GM13977 (cell line): Measurements from ENCODE around the gene GMDS.

Source experiments
- DNase-seq: peaks from one replicate; pipeline ENCODE4 v3.0.0; 2012; ENCODE audit warnings: low spot score
- in situ Hi-C: fragments of 300-500 bp; cut with MboI; formaldehyde crosslinking; loops from one replicate; pipeline ENCODE4 v1.12.0; 2022; ENCODE audit warnings: low sequenced_read_pairs, low pct_unique_long_range_greater_than_20kb, mixed read lengths, inconsistent platforms; ENCODE audit not compliant: unreplicated experiment
- TF ChIP-seq, protein P1 (sequence below): IDR thresholded peaks from 2 replicates; pipeline ENCODE4 v1.5.1; 2012; ENCODE audit warnings: mild to moderate bottlenecking, control low read depth; ENCODE audit not compliant: insufficient read depth; ENCODE audit errors: extremely low read depth, missing control alignments

The GMDS gene

DNA sequence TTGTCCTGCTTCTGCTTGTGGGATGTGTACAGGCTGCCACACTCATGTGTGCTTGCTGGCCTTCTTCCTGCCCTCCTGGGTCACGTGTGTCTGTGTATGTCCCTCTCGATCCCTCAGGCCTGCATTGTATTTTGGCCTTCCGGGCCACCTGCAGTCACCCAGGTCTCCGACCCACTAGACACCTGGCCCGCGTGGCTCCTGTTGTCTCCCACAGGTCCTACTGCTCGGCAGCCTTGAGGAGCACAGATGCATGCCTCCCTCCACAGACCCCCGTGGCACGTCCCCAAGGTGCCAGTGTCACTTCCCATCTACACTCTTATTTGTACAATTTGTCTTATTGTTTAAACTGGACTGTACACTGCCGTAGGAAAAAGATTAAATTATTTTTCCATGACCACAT is 592.6 kb downstream of the GMDS start:
- DNase-seq = no peak
- in situ Hi-C loops = no loop called here
- TF ChIP-seq, protein P1, sequence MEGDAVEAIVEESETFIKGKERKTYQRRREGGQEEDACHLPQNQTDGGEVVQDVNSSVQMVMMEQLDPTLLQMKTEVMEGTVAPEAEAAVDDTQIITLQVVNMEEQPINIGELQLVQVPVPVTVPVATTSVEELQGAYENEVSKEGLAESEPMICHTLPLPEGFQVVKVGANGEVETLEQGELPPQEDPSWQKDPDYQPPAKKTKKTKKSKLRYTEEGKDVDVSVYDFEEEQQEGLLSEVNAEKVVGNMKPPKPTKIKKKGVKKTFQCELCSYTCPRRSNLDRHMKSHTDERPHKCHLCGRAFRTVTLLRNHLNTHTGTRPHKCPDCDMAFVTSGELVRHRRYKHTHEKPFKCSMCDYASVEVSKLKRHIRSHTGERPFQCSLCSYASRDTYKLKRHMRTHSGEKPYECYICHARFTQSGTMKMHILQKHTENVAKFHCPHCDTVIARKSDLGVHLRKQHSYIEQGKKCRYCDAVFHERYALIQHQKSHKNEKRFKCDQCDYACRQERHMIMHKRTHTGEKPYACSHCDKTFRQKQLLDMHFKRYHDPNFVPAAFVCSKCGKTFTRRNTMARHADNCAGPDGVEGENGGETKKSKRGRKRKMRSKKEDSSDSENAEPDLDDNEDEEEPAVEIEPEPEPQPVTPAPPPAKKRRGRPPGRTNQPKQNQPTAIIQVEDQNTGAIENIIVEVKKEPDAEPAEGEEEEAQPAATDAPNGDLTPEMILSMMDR = no peak

DNA sequence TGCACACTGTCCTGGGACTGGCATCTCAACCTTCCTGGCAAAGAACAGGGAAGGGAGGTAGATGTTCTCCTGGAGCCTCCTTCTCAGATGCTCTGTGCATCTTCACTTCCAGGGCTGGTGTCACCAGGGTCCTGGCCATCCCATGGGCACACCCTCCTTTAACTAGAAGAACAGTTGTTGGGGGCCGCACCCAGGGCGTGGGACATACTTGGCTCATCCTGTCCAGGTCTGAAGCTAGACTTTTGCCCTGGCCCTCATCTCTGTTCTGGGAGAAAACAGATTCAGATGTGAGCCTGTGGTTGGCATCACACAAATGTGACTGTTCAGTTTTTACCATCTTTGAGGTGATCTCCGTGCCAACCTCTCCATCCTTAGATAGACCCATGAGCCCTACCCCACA is 594.0 kb downstream of the GMDS start:
- in situ Hi-C loops = no loop called here
- TF ChIP-seq, protein P1 = no peak
- no peak for DNase-seq

DNA sequence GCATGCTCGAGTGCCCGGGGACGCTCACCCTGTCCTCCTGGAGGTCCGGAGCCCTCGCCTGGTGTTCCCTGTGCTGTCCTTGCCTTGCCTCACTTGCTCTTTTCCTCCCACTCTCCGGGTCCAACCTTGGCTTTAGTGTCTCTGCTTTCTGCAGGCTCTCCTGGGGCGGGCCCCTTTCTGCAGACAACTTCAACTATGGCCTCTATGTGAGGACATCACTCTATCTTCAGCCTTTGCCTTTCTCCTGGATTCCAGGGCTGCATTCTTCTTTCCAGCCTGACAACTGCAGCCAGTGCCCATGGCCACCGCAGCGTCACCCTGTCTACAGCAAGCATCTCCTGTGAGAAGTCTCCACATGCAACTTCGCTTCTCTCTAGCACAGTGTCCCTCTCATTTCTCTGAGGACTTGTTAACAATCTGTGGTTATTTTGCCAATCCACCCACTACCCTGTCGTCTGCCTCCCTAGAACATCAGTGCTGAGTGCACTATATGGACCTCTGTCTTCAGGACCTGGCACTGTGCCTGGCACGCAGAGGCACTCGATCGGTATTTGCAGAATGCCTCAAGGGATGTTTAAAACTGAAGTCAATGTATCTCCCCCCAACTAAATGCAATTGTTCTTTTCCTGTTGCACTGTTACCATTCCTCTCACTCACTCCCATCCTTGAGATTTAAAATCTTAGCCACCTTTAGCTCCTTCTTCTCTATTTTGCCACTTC is 599.8 kb downstream of the GMDS start:
- DNase-seq = no peak
- TF ChIP-seq, protein P1 = no peak
- in situ Hi-C loops = no loop called here

DNA sequence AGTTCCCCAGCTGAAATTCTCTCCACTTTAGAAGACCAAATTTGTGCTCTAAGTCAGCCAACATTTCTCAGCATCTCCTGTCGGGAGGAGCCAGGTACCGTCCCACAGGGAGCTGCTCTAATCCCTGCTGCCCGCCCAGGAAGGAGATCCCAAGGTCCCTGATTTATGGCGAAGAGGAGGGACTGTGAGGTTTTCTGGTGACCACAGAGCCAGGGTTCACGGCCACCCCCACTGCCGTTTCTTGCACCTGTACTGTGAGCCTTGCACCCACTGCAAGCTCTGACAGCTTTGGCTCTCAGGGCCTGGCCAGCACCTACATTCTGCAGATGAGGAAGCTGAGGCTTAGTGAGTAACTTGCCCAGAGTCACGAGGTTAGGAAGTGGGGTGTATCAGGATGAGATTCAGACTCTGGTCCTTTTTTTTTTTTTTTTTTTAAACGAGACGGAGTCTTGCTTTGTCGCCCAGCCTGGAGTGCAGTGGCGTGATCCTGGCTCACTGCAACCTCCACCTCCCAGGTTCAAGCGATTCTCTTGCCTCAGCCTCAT is 600.8 kb downstream of the GMDS start:
- in situ Hi-C loops = no loop called here
- DNase-seq = no peak

DNA sequence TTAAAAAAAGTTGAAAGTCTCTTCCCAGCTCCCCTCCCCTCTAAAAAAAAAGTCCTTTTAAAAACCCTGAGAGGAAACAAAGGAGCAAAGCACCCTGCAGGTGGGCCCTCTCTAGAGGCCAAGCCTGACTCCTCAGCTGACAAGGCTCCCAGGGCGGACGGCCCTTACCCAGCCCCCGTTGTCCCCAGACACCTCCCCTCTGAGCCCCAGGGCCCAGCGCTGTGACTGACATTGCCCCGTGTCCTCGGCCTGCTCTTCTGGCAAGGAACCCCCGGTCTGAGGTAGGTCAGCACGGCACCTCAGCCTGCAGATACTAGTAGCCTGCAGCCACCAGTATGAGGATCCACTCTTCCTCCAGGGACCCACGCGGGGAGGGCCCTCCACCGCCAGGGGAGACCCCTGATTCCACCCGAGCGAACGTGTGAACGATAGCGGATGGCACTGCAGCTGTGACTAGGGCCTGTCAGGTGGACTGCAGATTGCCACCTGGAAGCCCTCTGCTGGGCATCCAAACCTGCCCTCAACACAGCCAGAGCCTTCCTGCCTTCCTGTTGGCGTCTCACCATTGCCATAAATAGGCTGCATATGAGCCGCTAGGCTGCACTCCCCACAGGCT is 601.5 kb downstream of the GMDS start:
- in situ Hi-C loops = no loop called here
- DNase-seq = no peak
- TF ChIP-seq, protein P1 = no peak

More for the DNA sequence above, 600.8 kb downstream of the GMDS start:
- TF ChIP-seq, protein P1 = no peak

DNA sequence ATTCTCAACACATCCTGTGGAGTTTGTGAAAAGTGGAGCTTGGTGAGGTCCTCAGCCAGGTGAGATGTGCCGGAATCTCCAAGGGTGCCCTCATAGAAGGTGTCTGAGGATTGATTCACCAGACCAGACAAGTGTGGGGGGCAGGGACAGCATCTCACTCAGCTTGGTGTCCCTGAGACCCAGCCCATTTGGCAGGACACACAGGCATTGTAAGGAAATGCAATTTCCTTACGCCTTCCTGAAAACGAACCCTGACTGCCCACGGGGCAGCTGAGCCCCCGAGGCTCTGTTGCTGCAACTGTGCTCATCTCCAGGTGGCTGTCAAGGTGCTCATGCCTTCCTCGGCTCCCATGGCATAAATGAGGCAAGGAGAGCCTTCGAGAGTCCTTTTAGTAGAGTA is 602.3 kb downstream of the GMDS start:
- in situ Hi-C loops = no loop called here
- TF ChIP-seq, protein P1 = no peak
- no peak for DNase-seq
